ENCODE measurements around the gene OAS2.

The OAS2 gene

GRCh38 chr12:112992541-112993398, 14.5 kb downstream of the OAS2 start:
- Histone ChIP-seq H3K4me2 (no peak overlapping the region), H3K4me3 (IDR thresholded peaks at IDR 0.05; ENCODE audit: insufficient read depth, low read depth, low read length) (no peak overlapping the region), H3K4me1 (ENCODE audit: low read depth, poor library complexity, severe bottlenecking) (peaks cover 8% of the 10 kb centered on the region), H3K27me3 (ENCODE audit: insufficient read depth, low read depth) (no peaks in the 10 kb centered on the region), H3K79me2 (ENCODE audit: insufficient read depth, low read depth) (no peaks in the 10 kb centered on the region), H2AFZ (ENCODE audit: low read depth) (no peak overlapping the region), H3K36me3 (ENCODE audit: insufficient read depth) (no peaks in the 10 kb centered on the region), H4K20me1 (ENCODE audit: insufficient read depth) (no peaks in the 10 kb centered on the region), H3K27ac (no peak overlapping the region), H3K9ac (no peak overlapping the region)
- TF ChIP-seq CTCF (conservative IDR thresholded peaks at IDR 0.05; ENCODE audit: low read depth, low read length): peak; percentile 88

GRCh38 chr12:112995008-112995407, 16.7 kb downstream of the OAS2 start:
- H3K4me2 ChIP-seq: no peak overlapping the region
- H3K36me3 ChIP-seq (ENCODE audit: insufficient read depth): no peaks in the 10 kb centered on the region
- no peaks in the 10 kb centered on the region for H3K79me2 ChIP-seq (ENCODE audit: insufficient read depth, low read depth)
- H3K27ac ChIP-seq: no peak overlapping the region
- no peaks in the 10 kb centered on the region for H3K27me3 ChIP-seq (ENCODE audit: insufficient read depth, low read depth)
- H4K20me1 ChIP-seq (ENCODE audit: insufficient read depth): no peaks in the 10 kb centered on the region
- H3K4me1 ChIP-seq (ENCODE audit: low read depth, poor library complexity, severe bottlenecking): no peaks in the 10 kb centered on the region
- no peak for TF ChIP-seq CTCF (conservative IDR thresholded peaks at IDR 0.05; ENCODE audit: low read depth, low read length)
- H2AFZ ChIP-seq (ENCODE audit: low read depth): no peak overlapping the region
- no peak overlapping the region for H3K9ac ChIP-seq
- no peak overlapping the region for H3K4me3 ChIP-seq (IDR thresholded peaks at IDR 0.05; ENCODE audit: insufficient read depth, low read depth, low read length)

- Histone ChIP-seq H3K4me1 (ENCODE audit: low read depth, poor library complexity, severe bottlenecking) (no peaks in the 10 kb centered on the region), H3K9ac (no peak overlapping the region), H3K4me2 (no peak overlapping the region), H3K4me3 (IDR thresholded peaks at IDR 0.05; ENCODE audit: insufficient read depth, low read depth, low read length) (no peak overlapping the region), H2AFZ (ENCODE audit: low read depth) (no peak overlapping the region), H3K36me3 (ENCODE audit: insufficient read depth) (no peaks in the 10 kb centered on the region), H3K27ac (no peak overlapping the region), H3K27me3 (ENCODE audit: insufficient read depth, low read depth) (no peaks in the 10 kb centered on the region), H4K20me1 (ENCODE audit: insufficient read depth) (no peaks in the 10 kb centered on the region), H3K79me2 (ENCODE audit: insufficient read depth, low read depth) (no peaks in the 10 kb centered on the region)
- TF ChIP-seq CTCF (conservative IDR thresholded peaks at IDR 0.05; ENCODE audit: low read depth, low read length): no peak
Observed at GRCh38 chr12:112996501-112996900, 18.2 kb downstream of the OAS2 start.

- no peak overlapping the region for H3K4me3 ChIP-seq (IDR thresholded peaks at IDR 0.05; ENCODE audit: insufficient read depth, low read depth, low read length)
- H3K79me2 ChIP-seq (ENCODE audit: insufficient read depth, low read depth): no peaks in the 10 kb centered on the region
- no peak overlapping the region for H2AFZ ChIP-seq (ENCODE audit: low read depth)
- H4K20me1 ChIP-seq (ENCODE audit: insufficient read depth): no peaks in the 10 kb centered on the region
- peaks cover 9% of the 10 kb centered on the region for H3K4me1 ChIP-seq (ENCODE audit: low read depth, poor library complexity, severe bottlenecking)
- no peaks in the 10 kb centered on the region for H3K27me3 ChIP-seq (ENCODE audit: insufficient read depth, low read depth)
- no peak overlapping the region for H3K9ac ChIP-seq
- H3K36me3 ChIP-seq (ENCODE audit: insufficient read depth): no peaks in the 10 kb centered on the region
- H3K4me2 ChIP-seq: no peak overlapping the region
- H3K27ac ChIP-seq: no peak overlapping the region
- no peak for TF ChIP-seq CTCF (conservative IDR thresholded peaks at IDR 0.05; ENCODE audit: low read depth, low read length)
Observed at GRCh38 chr12:112997506-112997905, 19.2 kb downstream of the OAS2 start.
